KMS-11 (cell line): ENCODE results near the gene PTGR1.

Experiments
- H2AFZ ChIP-seq: fragments of 200-600 bp; sonication (generic); 2 replicates; pipeline ENCODE4 v1.6.1; 2016; ENCODE audit warnings: antibody characterized with exemption, mixed run types, low read depth
- H3K27ac ChIP-seq: fragments of 200-600 bp; sonication (generic); 2 replicates; pipeline ENCODE4 v1.6.1; 2016; ENCODE audit warnings: mild to moderate bottlenecking, mixed run types
- H3K27me3 ChIP-seq: fragments of 200-600 bp; sonication (generic); 2 replicates; pipeline ENCODE4 v1.6.1; 2017; ENCODE audit warnings: mild to moderate bottlenecking, low read depth, mixed run types, moderate library complexity; ENCODE audit not compliant: insufficient read depth
- H3K36me3 ChIP-seq: fragments of 200-600 bp; sonication (generic); 2 replicates; pipeline ENCODE4 v1.6.1; 2017; ENCODE audit warnings: mild to moderate bottlenecking, mixed run types; ENCODE audit not compliant: insufficient read depth
- H3K4me1 ChIP-seq: fragments of 200-600 bp; sonication (generic); 2 replicates; pipeline ENCODE4 v1.6.1; 2016; ENCODE audit warnings: mild to moderate bottlenecking, low read depth, mixed run types; ENCODE audit not compliant: poor library complexity, severe bottlenecking
- H3K4me2 ChIP-seq: fragments of 200-600 bp; sonication (generic); 2 replicates; pipeline ENCODE4 v1.7.0; 2016; ENCODE audit warnings: mild to moderate bottlenecking, mixed run types
- H3K4me3 ChIP-seq: fragments of 200-600 bp; sonication (generic); IDR thresholded peaks from 2 replicates; pipeline ENCODE4 v1.6.1; 2017; ENCODE audit warnings: low read depth, low read length, mixed read lengths; ENCODE audit not compliant: insufficient read depth
- H3K79me2 ChIP-seq: fragments of 200-600 bp; sonication (generic); 2 replicates; pipeline ENCODE4 v1.6.1; 2016; ENCODE audit warnings: low read depth, mixed run types; ENCODE audit not compliant: insufficient read depth
- H3K9ac ChIP-seq: fragments of 200-600 bp; sonication (generic); 2 replicates; pipeline ENCODE4 v1.6.1; 2016; ENCODE audit warnings: mild to moderate bottlenecking, mixed run types
- H4K20me1 ChIP-seq: fragments of 200-600 bp; sonication (generic); 2 replicates; pipeline ENCODE4 v1.6.1; 2016; ENCODE audit warnings: mild to moderate bottlenecking, mixed run types; ENCODE audit not compliant: insufficient read depth
- CTCF ChIP-seq: fragments of 200-600 bp; sonication (generic); conservative IDR thresholded peaks from 2 replicates; pipeline ENCODE4 v1.6.1; 2017; ENCODE audit warnings: low read depth, mild to moderate bottlenecking, antibody characterized with exemption, low read length, moderate library complexity, mixed read lengths

Gene PTGR1

DNA sequence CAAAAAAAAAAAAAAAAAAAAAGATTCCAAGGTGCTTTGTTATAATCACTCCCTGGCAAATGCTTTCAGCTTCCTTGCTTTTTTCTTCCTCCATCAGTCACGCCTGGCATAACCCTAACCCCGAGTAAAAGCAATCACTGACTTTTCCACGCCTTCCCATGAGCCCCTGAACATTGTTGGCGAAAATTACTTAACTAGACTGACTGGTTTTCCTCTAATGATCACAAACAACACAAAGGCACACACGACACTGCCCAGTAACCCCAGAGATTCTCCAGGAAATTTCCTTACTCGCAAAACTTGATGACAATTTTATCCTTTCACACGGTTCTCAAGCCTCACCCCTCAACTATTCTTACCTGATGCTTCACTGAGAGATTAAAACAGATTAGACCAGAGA lies 11.4 kb upstream of the PTGR1 start:
- no peaks in the 10 kb centered on the region for H3K27me3 ChIP-seq
- H3K4me2 ChIP-seq = no peak overlapping the region
- no peaks in the 10 kb centered on the region for H3K79me2 ChIP-seq
- H4K20me1 ChIP-seq = no peaks in the 10 kb centered on the region
- H3K27ac ChIP-seq = no peak overlapping the region
- no peaks in the 10 kb centered on the region for H3K4me1 ChIP-seq
- no peak overlapping the region for H3K9ac ChIP-seq
- no peak overlapping the region for H2AFZ ChIP-seq
- H3K36me3 ChIP-seq = no peaks in the 10 kb centered on the region
- no peak overlapping the region for H3K4me3 ChIP-seq
- TF ChIP-seq CTCF = no peak

GRCh38 chr9:111610149-111610548 lies 10.7 kb upstream of the PTGR1 start:
- no peak for TF ChIP-seq CTCF
- Histone ChIP-seq H3K4me3 (no peak overlapping the region), H3K4me1 (no peaks in the 10 kb centered on the region), H3K36me3 (no peaks in the 10 kb centered on the region), H3K27ac (no peak overlapping the region), H3K9ac (no peak overlapping the region), H3K4me2 (no peak overlapping the region), H3K27me3 (no peaks in the 10 kb centered on the region), H3K79me2 (no peaks in the 10 kb centered on the region), H4K20me1 (no peaks in the 10 kb centered on the region), H2AFZ (no peak overlapping the region)

- H3K9ac ChIP-seq = no peak overlapping the region
- H3K4me2 ChIP-seq = no peak overlapping the region
- no peak overlapping the region for H3K27ac ChIP-seq
- H3K36me3 ChIP-seq = no peaks in the 10 kb centered on the region
- no peak for TF ChIP-seq CTCF
- H2AFZ ChIP-seq = no peak overlapping the region
- no peaks in the 10 kb centered on the region for H3K4me1 ChIP-seq
- H3K79me2 ChIP-seq = no peaks in the 10 kb centered on the region
- no peak overlapping the region for H3K4me3 ChIP-seq
- H3K27me3 ChIP-seq = no peaks in the 10 kb centered on the region
- H4K20me1 ChIP-seq = no peaks in the 10 kb centered on the region
These were observed 5.7 kb upstream of the PTGR1 start for GRCh38 chr9:111605041-111605559.

- Histone ChIP-seq H3K4me2 (no peak overlapping the region), H3K36me3 (no peaks in the 10 kb centered on the region), H3K27me3 (no peaks in the 10 kb centered on the region), H3K4me1 (no peaks in the 10 kb centered on the region), H3K79me2 (no peaks in the 10 kb centered on the region), H3K4me3 (no peak overlapping the region), H3K27ac (no peak overlapping the region), H3K9ac (no peak overlapping the region), H2AFZ (no peak overlapping the region), H4K20me1 (no peaks in the 10 kb centered on the region)
- no peak for TF ChIP-seq CTCF
These were observed 4.7 kb upstream of the PTGR1 start for GRCh38 chr9:111604054-111604615.
